NB4 (cell line): ENCODE measurements around the gene LILRB1.
A peak's percentile ranks its signal among the peaks of the same experiment; 100 is the strongest.
"Not testable (repeated sequence)": the region's sequence is repeated elsewhere in the genome, so short reads cannot be mapped to it uniquely, and the experiment has no call there.

Experiments used
- DNase-seq: peaks from one replicate; pipeline ENCODE4 v3.0.0; 2010; ENCODE audit warnings: low read depth
- H3K4me3 ChIP-seq: one replicate; pipeline ENCODE4 v1.5.1; 2011; ENCODE audit warnings: mild to moderate bottlenecking, low read depth, low read length, moderate library complexity
- CTCF ChIP-seq: IDR thresholded peaks from one replicate; pipeline ENCODE4 v1.5.1; 2012; ENCODE audit warnings: low read depth, low read length
- MAX ChIP-seq: IDR thresholded peaks from 2 replicates; pipeline ENCODE4 v1.6.1; 2011; ENCODE audit warnings: low read depth, low read length
- MYC ChIP-seq: IDR thresholded peaks from 2 replicates; pipeline ENCODE4 v1.6.1; 2011; ENCODE audit warnings: low read depth, low read length
- POLR2A ChIP-seq: IDR thresholded peaks from 2 replicates; pipeline ENCODE4 v1.6.1; 2011; ENCODE audit warnings: mild to moderate bottlenecking; ENCODE audit not compliant: insufficient read length; ENCODE audit errors: extremely low read depth

LILRB1 gene

GRCh38 chr19:54620464-54620863 lies 9.8 kb upstream of the LILRB1 start:
- DNase-seq = no peak
- TF ChIP-seq POLR2A (no peak), MYC (no peak), MAX (no peak), CTCF (no peak)
- no peak overlapping the region for H3K4me3 ChIP-seq

- DNase-seq = no peak
- no peak overlapping the region for H3K4me3 ChIP-seq
Measured at GRCh38 chr19:54622431-54622830, 7.9 kb upstream of the LILRB1 start.

GRCh38 chr19:54624234-54624633 lies 6.0 kb upstream of the LILRB1 start:
- H3K4me3 ChIP-seq, DNase-seq: not testable (repeated sequence)

More at GRCh38 chr19:54622431-54622830, 7.9 kb upstream of the LILRB1 start:
- TF ChIP-seq MAX (no peak), MYC (no peak), CTCF (no peak), POLR2A (no peak)

GRCh38 chr19:54624934-54625730 lies 5.2 kb upstream of the LILRB1 start:
- not testable (repeated sequence) for DNase-seq, H3K4me3 ChIP-seq

- no peak overlapping the region for H3K4me3 ChIP-seq
- TF ChIP-seq MAX (no peak), CTCF (no peak), POLR2A (no peak), MYC (no peak)
- no peak for DNase-seq
Measured at GRCh38 chr19:54626757-54627156, 3.5 kb upstream of the LILRB1 start.

GRCh38 chr19:54627912-54628311 lies 2.4 kb upstream of the LILRB1 start:
- not testable (repeated sequence) for DNase-seq, H3K4me3 ChIP-seq

- peak; percentile 12 for DNase-seq
- no peak overlapping the region for H3K4me3 ChIP-seq
- no peak for TF ChIP-seq POLR2A
- TF ChIP-seq MYC = no peak
- TF ChIP-seq CTCF = no peak
- no peak for TF ChIP-seq MAX
Measured at GRCh38 chr19:54630782-54631181, 498 bp downstream of the LILRB1 start.

GRCh38 chr19:54631489-54632337 lies 1.4 kb downstream of the LILRB1 start:
- not testable (repeated sequence) for H3K4me3 ChIP-seq, DNase-seq

- not testable (repeated sequence) for H3K4me3 ChIP-seq
Measured at GRCh38 chr19:54632517-54632916, 2.2 kb downstream of the LILRB1 start.

More at GRCh38 chr19:54632517-54632916, 2.2 kb downstream of the LILRB1 start:
- DNase-seq = not testable (repeated sequence)
